COLO829 (cell line): ENCODE data around the gene BCL11B.

Experiments used
- DNase-seq: peaks from one replicate; pipeline ENCODE4 v3.0.0; 2012; ENCODE audit warnings: low spot score

The BCL11B gene

GRCh38 chr14:99136047-99136400 is 136.0 kb downstream of the BCL11B start:
- DNase-seq, result no peak

- DNase-seq, result no peak
Measured at GRCh38 chr14:99134516-99135046, 137.4 kb downstream of the BCL11B start.

- no peak for DNase-seq
Measured at GRCh38 chr14:99133636-99134515, 138.1 kb downstream of the BCL11B start.

GRCh38 chr14:99132821-99133635 is 139.0 kb downstream of the BCL11B start:
- no peak for DNase-seq

- no peak for DNase-seq
Measured at GRCh38 chr14:99131632-99132271, 140.2 kb downstream of the BCL11B start.

GRCh38 chr14:99129998-99130397 is 142.0 kb downstream of the BCL11B start:
- no peak for DNase-seq

- no peak for DNase-seq
Measured at GRCh38 chr14:99129211-99129696, 142.7 kb downstream of the BCL11B start.

GRCh38 chr14:99128185-99128584 is 143.8 kb downstream of the BCL11B start:
- no peak for DNase-seq

GRCh38 chr14:99127651-99128167 is 144.3 kb downstream of the BCL11B start:
- DNase-seq, result no peak

- no peak for DNase-seq
Measured at GRCh38 chr14:99125616-99126431, 146.2 kb downstream of the BCL11B start.

- DNase-seq, result no peak
Measured at GRCh38 chr14:99125113-99125512, 146.9 kb downstream of the BCL11B start.

GRCh38 chr14:99124482-99125105 is 147.4 kb downstream of the BCL11B start:
- no peak for DNase-seq

GRCh38 chr14:99123208-99123870 is 148.7 kb downstream of the BCL11B start:
- DNase-seq, result no peak

- no peak for DNase-seq
Measured at GRCh38 chr14:99122521-99123125, 149.4 kb downstream of the BCL11B start.

GRCh38 chr14:99121319-99121875 is 150.6 kb downstream of the BCL11B start:
- no peak for DNase-seq

- no peak for DNase-seq
Measured at GRCh38 chr14:99120526-99121318, 151.3 kb downstream of the BCL11B start.

- no peak for DNase-seq
Measured at GRCh38 chr14:99119554-99120525, 152.2 kb downstream of the BCL11B start.
